ENCODE results near the gene ST6GAL1. TPM values are rescaled to one million over a fixed set of nuclear protein-coding genes. Genes with fewer than 3 reads are reported as not detected.

The ST6GAL1 gene
- polyA plus RNA-seq, 1 of the 3 experiments (the other 2 are of a cell fraction), result 3.9 TPM

DNA sequence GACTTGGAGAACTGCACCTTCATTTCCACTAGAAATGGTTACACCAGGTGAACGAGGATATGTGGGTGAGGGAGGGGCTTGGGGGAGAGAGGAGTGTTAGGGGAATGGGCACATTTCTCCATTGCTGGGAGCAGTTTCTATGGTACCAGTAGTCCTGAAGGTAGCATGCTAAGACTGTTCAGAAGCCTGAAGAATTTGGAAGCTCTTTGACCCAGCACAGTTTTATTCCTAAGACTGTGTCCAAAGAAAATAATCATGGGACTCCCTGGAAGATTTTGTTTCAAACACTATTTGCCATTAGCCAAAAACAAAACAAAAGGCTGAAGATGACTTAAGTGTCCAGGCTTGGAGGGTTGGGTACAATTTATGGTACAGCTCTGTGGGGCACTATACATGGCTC, 32.1 kb downstream of the ST6GAL1 start:
- Histone ChIP-seq H2AFZ (ENCODE audit: low read depth) (no peak overlapping the region), H3K9ac (no peak overlapping the region), H3K4me2 (no peak overlapping the region), H3K9me2 (no peaks in the 10 kb centered on the region), H3K27ac (ENCODE audit: low read depth in 2 of 2, low read length in 1 of 2) (no peak overlapping the region), H3K36me3 (replicated peaks in 1 of 2; ENCODE audit: control insufficient read depth in 1 of 2, insufficient read depth in 2 of 2, low read length in 1 of 2) (no peaks in the 10 kb centered on the region), H3K4me3 (ENCODE audit: low read depth in 2 of 2, low read length in 1 of 2) (no peak overlapping the region), H3K27me3 (ENCODE audit: insufficient read depth) (no peaks in the 10 kb centered on the region), H3K4me1 (ENCODE audit: control insufficient read depth in 1 of 2, insufficient read depth in 2 of 2, low read depth in 1 of 2, low read length in 1 of 2) (no peaks in the 10 kb centered on the region; a peak in 1 of 4 replicates), H4K20me1 (ENCODE audit: insufficient read depth) (no peaks in the 10 kb centered on the region), H3K79me2 (ENCODE audit: insufficient read depth) (no peaks in the 10 kb centered on the region), H3K9me3 (no peaks in the 10 kb centered on the region), H3F3A (replicated peaks; ENCODE audit: insufficient read depth) (no peaks in the 10 kb centered on the region)
- no peak for DNase-seq
- no peak for TF ChIP-seq RAD21 (IDR thresholded peaks at IDR 0.05; ENCODE audit: low read length)
- TF ChIP-seq EZH2phosphoT487 (IDR thresholded peaks at IDR 0.05; ENCODE audit: borderline replicate concordance, low read depth), result no peak
- no peak for TF ChIP-seq SIN3A (IDR thresholded peaks at IDR 0.05; ENCODE audit: borderline replicate concordance, low read depth, low read length)
- no peak for TF ChIP-seq TCF12 (IDR thresholded peaks at IDR 0.05)
- TF ChIP-seq FOXJ3 (CRISPR knock-in tag; IDR thresholded peaks at IDR 0.05), result no peak
- TF ChIP-seq POLR2AphosphoS5 (IDR thresholded peaks at IDR 0.05; ENCODE audit: low read depth, low read length), result no peak
- no peak for TF ChIP-seq NRF1 (IDR thresholded peaks at IDR 0.05; ENCODE audit: low read depth, low read length)
- TF ChIP-seq, protein P1, sequence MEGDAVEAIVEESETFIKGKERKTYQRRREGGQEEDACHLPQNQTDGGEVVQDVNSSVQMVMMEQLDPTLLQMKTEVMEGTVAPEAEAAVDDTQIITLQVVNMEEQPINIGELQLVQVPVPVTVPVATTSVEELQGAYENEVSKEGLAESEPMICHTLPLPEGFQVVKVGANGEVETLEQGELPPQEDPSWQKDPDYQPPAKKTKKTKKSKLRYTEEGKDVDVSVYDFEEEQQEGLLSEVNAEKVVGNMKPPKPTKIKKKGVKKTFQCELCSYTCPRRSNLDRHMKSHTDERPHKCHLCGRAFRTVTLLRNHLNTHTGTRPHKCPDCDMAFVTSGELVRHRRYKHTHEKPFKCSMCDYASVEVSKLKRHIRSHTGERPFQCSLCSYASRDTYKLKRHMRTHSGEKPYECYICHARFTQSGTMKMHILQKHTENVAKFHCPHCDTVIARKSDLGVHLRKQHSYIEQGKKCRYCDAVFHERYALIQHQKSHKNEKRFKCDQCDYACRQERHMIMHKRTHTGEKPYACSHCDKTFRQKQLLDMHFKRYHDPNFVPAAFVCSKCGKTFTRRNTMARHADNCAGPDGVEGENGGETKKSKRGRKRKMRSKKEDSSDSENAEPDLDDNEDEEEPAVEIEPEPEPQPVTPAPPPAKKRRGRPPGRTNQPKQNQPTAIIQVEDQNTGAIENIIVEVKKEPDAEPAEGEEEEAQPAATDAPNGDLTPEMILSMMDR (IDR thresholded peaks at IDR 0.05), result no peak
- TF ChIP-seq, protein P2, sequence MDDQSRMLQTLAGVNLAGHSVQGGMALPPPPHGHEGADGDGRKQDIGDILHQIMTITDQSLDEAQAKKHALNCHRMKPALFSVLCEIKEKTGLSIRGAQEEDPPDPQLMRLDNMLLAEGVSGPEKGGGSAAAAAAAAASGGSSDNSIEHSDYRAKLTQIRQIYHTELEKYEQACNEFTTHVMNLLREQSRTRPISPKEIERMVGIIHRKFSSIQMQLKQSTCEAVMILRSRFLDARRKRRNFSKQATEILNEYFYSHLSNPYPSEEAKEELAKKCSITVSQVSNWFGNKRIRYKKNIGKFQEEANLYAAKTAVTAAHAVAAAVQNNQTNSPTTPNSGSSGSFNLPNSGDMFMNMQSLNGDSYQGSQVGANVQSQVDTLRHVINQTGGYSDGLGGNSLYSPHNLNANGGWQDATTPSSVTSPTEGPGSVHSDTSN (IDR thresholded peaks at IDR 0.05), result no peak
- TF ChIP-seq RCOR1 (IDR thresholded peaks at IDR 0.05; ENCODE audit: low read length), result no peak
- no peak for TF ChIP-seq SMC3 (IDR thresholded peaks at IDR 0.05; ENCODE audit: low read depth, low read length)
- no peak for TF ChIP-seq RXRA (IDR thresholded peaks at IDR 0.05; ENCODE audit: borderline replicate concordance, low read depth)
- POLR2A ChIA-PET, result no interaction called here
- WGBS (ENCODE audit: low lambda C conversion rate), result 86% methylated on average over 1 of the region's 1 CpG
- CTCF ChIA-PET, result interaction anchor here (1.0 kb wide), 1 partner anchor 113 kb away, joined by 3 read pairs; no protein-coding TSS in a partner anchor

DNA sequence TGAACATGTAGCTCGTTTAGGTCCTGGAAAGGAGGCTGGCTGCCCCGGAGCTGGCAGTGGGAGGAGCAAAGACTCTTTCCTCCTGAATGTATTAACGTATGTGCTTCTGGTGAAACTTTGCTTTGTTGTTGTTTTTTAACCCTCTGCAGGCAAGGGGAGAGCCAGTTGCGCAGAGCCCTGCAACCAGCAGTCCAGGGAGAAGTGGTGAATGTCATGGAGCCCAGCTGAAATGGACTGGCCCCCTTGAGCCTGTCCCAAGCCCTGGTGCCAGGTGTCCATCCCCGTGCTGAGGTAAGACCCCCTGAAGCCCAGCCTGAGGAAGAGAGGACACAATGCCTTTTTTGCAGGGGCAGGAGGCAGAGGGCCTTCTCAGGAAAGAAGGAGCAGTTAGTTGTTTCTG, 33.3 kb downstream of the ST6GAL1 start:
- POLR2A ChIA-PET, result no interaction called here
- H3K27me3 ChIP-seq (ENCODE audit: insufficient read depth), result no peaks in the 10 kb centered on the region
- no peak overlapping the region for H3K4me2 ChIP-seq
- 69% methylated on average over 5 of the region's 5 CpGs for WGBS (ENCODE audit: low lambda C conversion rate)
- H3K9me2 ChIP-seq, result no peaks in the 10 kb centered on the region
- no peaks in the 10 kb centered on the region for H3K36me3 ChIP-seq (replicated peaks in 1 of 2; ENCODE audit: control insufficient read depth in 1 of 2, insufficient read depth in 2 of 2, low read length in 1 of 2)
- no peak for TF ChIP-seq SIN3A (IDR thresholded peaks at IDR 0.05; ENCODE audit: borderline replicate concordance, low read depth, low read length)
- TF ChIP-seq TAF1 (IDR thresholded peaks at IDR 0.05; ENCODE audit: borderline replicate concordance, low read depth, low read length), result no peak
- no peak for TF ChIP-seq CHD2 (IDR thresholded peaks at IDR 0.05; ENCODE audit: low read length, partially characterized antibody)
- TF ChIP-seq SMC3 (IDR thresholded peaks at IDR 0.05; ENCODE audit: low read depth, low read length), result no peak
- TF ChIP-seq MAX (IDR thresholded peaks at IDR 0.05; ENCODE audit: low read depth), result no peak
- no peak for TF ChIP-seq FOXJ3 (CRISPR knock-in tag; IDR thresholded peaks at IDR 0.05)
- TF ChIP-seq RCOR1 (IDR thresholded peaks at IDR 0.05; ENCODE audit: low read length), result no peak
- TF ChIP-seq FOXM1 (IDR thresholded peaks at IDR 0.05; ENCODE audit: low read depth), result no peak
- no peak for TF ChIP-seq EZH2phosphoT487 (IDR thresholded peaks at IDR 0.05; ENCODE audit: borderline replicate concordance, low read depth)
- TF ChIP-seq, protein P3, sequence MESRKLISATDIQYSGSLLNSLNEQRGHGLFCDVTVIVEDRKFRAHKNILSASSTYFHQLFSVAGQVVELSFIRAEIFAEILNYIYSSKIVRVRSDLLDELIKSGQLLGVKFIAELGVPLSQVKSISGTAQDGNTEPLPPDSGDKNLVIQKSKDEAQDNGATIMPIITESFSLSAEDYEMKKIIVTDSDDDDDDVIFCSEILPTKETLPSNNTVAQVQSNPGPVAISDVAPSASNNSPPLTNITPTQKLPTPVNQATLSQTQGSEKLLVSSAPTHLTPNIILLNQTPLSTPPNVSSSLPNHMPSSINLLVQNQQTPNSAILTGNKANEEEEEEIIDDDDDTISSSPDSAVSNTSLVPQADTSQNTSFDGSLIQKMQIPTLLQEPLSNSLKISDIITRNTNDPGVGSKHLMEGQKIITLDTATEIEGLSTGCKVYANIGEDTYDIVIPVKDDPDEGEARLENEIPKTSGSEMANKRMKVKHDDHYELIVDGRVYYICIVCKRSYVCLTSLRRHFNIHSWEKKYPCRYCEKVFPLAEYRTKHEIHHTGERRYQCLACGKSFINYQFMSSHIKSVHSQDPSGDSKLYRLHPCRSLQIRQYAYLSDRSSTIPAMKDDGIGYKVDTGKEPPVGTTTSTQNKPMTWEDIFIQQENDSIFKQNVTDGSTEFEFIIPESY (IDR thresholded peaks at IDR 0.05; ENCODE audit: borderline replicate concordance, low read depth), result no peak
- no peak for TF ChIP-seq TEAD4 (IDR thresholded peaks at IDR 0.05; ENCODE audit: borderline replicate concordance, insufficient read depth)
- no peak for TF ChIP-seq NFIC (IDR thresholded peaks at IDR 0.05; ENCODE audit: borderline replicate concordance)
- no peak for TF ChIP-seq GATA2 (CRISPR knock-in tag; IDR thresholded peaks at IDR 0.05)
- no peak for TF ChIP-seq MEF2A (IDR thresholded peaks at IDR 0.05; ENCODE audit: borderline replicate concordance, low read depth)
- TF ChIP-seq ELF1 (IDR thresholded peaks at IDR 0.05), result no peak
- TF ChIP-seq JUND (IDR thresholded peaks at IDR 0.05), result no peak
- TF ChIP-seq MXI1 (IDR thresholded peaks at IDR 0.05; ENCODE audit: low read depth, low read length), result no peak
- no peak overlapping the region for H3K4me3 ChIP-seq (ENCODE audit: low read depth in 2 of 2, low read length in 1 of 2)
- no peaks in the 10 kb centered on the region for H3F3A ChIP-seq (replicated peaks; ENCODE audit: insufficient read depth)
- CTCF ChIA-PET, result no interaction called here
- no peak overlapping the region for H3K9ac ChIP-seq
- H3K27ac ChIP-seq (ENCODE audit: low read depth in 2 of 2, low read length in 1 of 2), result no peak overlapping the region
- H3K9me3 ChIP-seq, result no peaks in the 10 kb centered on the region
- H2AFZ ChIP-seq (ENCODE audit: low read depth), result no peak overlapping the region
- H4K20me1 ChIP-seq (ENCODE audit: insufficient read depth), result no peaks in the 10 kb centered on the region
- no peak for DNase-seq
- H3K79me2 ChIP-seq (ENCODE audit: insufficient read depth), result no peaks in the 10 kb centered on the region
- no peaks in the 10 kb centered on the region; a peak in 1 of 4 replicates for H3K4me1 ChIP-seq (ENCODE audit: control insufficient read depth in 1 of 2, insufficient read depth in 2 of 2, low read depth in 1 of 2, low read length in 1 of 2)

Measured in SK-N-SH (cell line).